PC-3 (cell line): ENCODE measurements around the gene NKAIN2. TPM values are rescaled to one million over a fixed set of nuclear protein-coding genes. Genes with fewer than 3 reads are reported as not detected.
"Not testable (repeated sequence)": the region's sequence is repeated elsewhere in the genome, so short reads cannot be mapped to it uniquely, and the experiment has no call there.

ENCODE experiments used
- ATAC-seq: fragments of 200-7000 bp; cut with Tn5 transposase; 2 replicates; pipeline ENCODE4 v1.9.1; 2020; ENCODE audit warnings: mild to moderate bottlenecking, moderate library complexity
- BruUV-seq: library from RNA; stranded (reverse); fragments of 400-500 nt; replicated peaks from 2 replicates; lab custom pipeline; 2021; lab: Mats Ljungman, UMichigan
- CTCF ChIA-PET: fragments of 300-600 bp; sonication (Branson Sonifier 250); formaldehyde crosslinking; loops from one replicate; lab custom pipeline; 2022; ENCODE audit warnings: antibody characterized with exemption; lab: Charles Lee
- POLR2A ChIA-PET: fragments of 300-600 bp; sonication (Branson Sonifier 250); formaldehyde crosslinking; loops from one replicate; lab custom pipeline; 2022; ENCODE audit warnings: antibody characterized with exemption; ENCODE audit not compliant: unreplicated experiment; lab: Charles Lee
- DNase-seq: peaks from one replicate; pipeline ENCODE4 v3.0.0-alpha.2; 2015
- H2AFZ ChIP-seq: fragments of 300-600 bp; sonication (generic); 2 replicates; pipeline ENCODE4 v1.6.0; 2016; ENCODE audit warnings: antibody characterized with exemption, low read length
- H3F3A ChIP-seq: fragments of 300-600 bp; sonication (generic); one replicate; pipeline ENCODE4 v1.6.0; 2017; ENCODE audit warnings: antibody characterized with exemption, low read length, control low read depth, mild to moderate bottlenecking; ENCODE audit not compliant: unreplicated experiment
- H3K27ac ChIP-seq: fragments of 300-600 bp; sonication (generic); 2 replicates; pipeline ENCODE4 v1.5.1; 2016; ENCODE audit warnings: mild to moderate bottlenecking, low read length
- H3K27me3 ChIP-seq: fragments of 300-600 bp; sonication (generic); 2 replicates; pipeline ENCODE4 v1.6.1; 2016; ENCODE audit warnings: low read length, mixed read lengths
- H3K36me3 ChIP-seq: fragments of 300-600 bp; sonication (generic); 2 replicates; pipeline ENCODE4 v1.6.1; 2016; ENCODE audit warnings: low read depth, mixed run types, low read length, mixed read lengths
- H3K4me1 ChIP-seq: fragments of 300-600 bp; sonication (generic); 2 replicates; pipeline ENCODE4 v1.5.1; 2016; ENCODE audit warnings: low read length; ENCODE audit not compliant: insufficient read depth
- H3K4me2 ChIP-seq: fragments of 300-600 bp; sonication (generic); 2 replicates; pipeline ENCODE4 v1.6.0; 2016; ENCODE audit warnings: low read length
- H3K4me3 ChIP-seq: fragments of 300-600 bp; sonication (generic); 2 replicates; pipeline ENCODE4 v1.5.1; 2016; ENCODE audit warnings: mild to moderate bottlenecking, low read length, mixed read lengths
- H3K79me2 ChIP-seq: fragments of 300-600 bp; sonication (generic); 2 replicates; pipeline ENCODE4 v1.6.1; 2017; ENCODE audit warnings: low read length, mixed read lengths
- H3K9ac ChIP-seq: fragments of 300-600 bp; sonication (generic); 2 replicates; pipeline ENCODE4 v1.6.0; 2016; ENCODE audit warnings: mild to moderate bottlenecking, low read length
- H3K9me2 ChIP-seq: fragments of 300-600 bp; sonication (generic); replicated peaks from 2 replicates; pipeline ENCODE4 v1.6.1; 2016; ENCODE audit warnings: mixed run types, low read length, mixed read lengths
- H3K9me3 ChIP-seq: fragments of 300-600 bp; sonication (generic); 2 replicates; pipeline ENCODE4 v1.6.1; 2016; ENCODE audit warnings: low read length, mixed read lengths
- H4K20me1 ChIP-seq: fragments of 300-600 bp; sonication (generic); 2 replicates; pipeline ENCODE4 v1.6.1; 2016; ENCODE audit warnings: low read length, mixed read lengths
- CTCF ChIP-seq: fragments of 300-600 bp; sonication (generic); conservative IDR thresholded peaks from 2 replicates; pipeline ENCODE4 v1.5.1; 2017; ENCODE audit warnings: antibody characterized with exemption, low read depth, mild to moderate bottlenecking, low read length
- EZH2 ChIP-seq: fragments of 300-600 bp; sonication (generic); IDR thresholded peaks from one replicate; pipeline ENCODE4 v1.6.1; 2017; ENCODE audit warnings: antibody characterized with exemption, mild to moderate bottlenecking, low read length; ENCODE audit not compliant: unreplicated experiment
- EZH2phosphoT487 ChIP-seq: fragments of 300-600 bp; sonication (generic); IDR thresholded peaks from 2 replicates; pipeline ENCODE4 v1.6.1; 2018; ENCODE audit warnings: mild to moderate bottlenecking, antibody characterized with exemption, low read length, borderline replicate concordance
- intact Hi-C: fragments of 100-400 bp; cut with micrococcal nuclease; formaldehyde crosslinking; loops from 2 replicates; pipeline ENCODE4 v1.9.0; 2023
- total RNA-seq: library from RNA; depleted of rRNA; stranded (reverse); fragments of >200 nt; gene quantifications from 2 replicates; pipeline ENCODE4 v1.2.3, GENCODE V29; 2014

The NKAIN2 gene
- total RNA-seq, 1 experiment from 2014 or later: not detected

- DNase-seq (no peak), ATAC-seq (no peak)
- Histone ChIP-seq H3K9me3 (no peaks in the 10 kb centered on the region), H3K4me2 (no peak overlapping the region), H3K36me3 (no peaks in the 10 kb centered on the region), H3K9me2 (no peaks in the 10 kb centered on the region), H2AFZ (no peak overlapping the region), H3K79me2 (no peaks in the 10 kb centered on the region), H3K4me1 (no peaks in the 10 kb centered on the region), H4K20me1 (no peaks in the 10 kb centered on the region), H3K27me3 (no peaks in the 10 kb centered on the region), H3K9ac (no peak overlapping the region), H3F3A (no peaks in the 10 kb centered on the region), H3K27ac (no peak overlapping the region), H3K4me3 (no peak overlapping the region)
- POLR2A ChIA-PET: no interaction called here
- CTCF ChIA-PET: no interaction called here
- no TSS peak for BruUV-seq
- no peak for TF ChIP-seq EZH2
- no peak for TF ChIP-seq CTCF
- no peak for TF ChIP-seq EZH2phosphoT487
- intact Hi-C loops: no loop called here
Measured at GRCh38 chr6:124400261-124400999, 596.8 kb downstream of the NKAIN2 start.

- POLR2A ChIA-PET: not testable (repeated sequence)
Measured at GRCh38 chr6:124410425-124410824, 606.8 kb downstream of the NKAIN2 start.

GRCh38 chr6:124412657-124413056 is 609.0 kb downstream of the NKAIN2 start:
- H3K9me2 ChIP-seq, ATAC-seq, H3K4me3 ChIP-seq, POLR2A ChIA-PET, H3K36me3 ChIP-seq, H3F3A ChIP-seq, DNase-seq, H3K9ac ChIP-seq, H4K20me1 ChIP-seq, H3K79me2 ChIP-seq, intact Hi-C loops, BruUV-seq, CTCF ChIA-PET, H3K27ac ChIP-seq, H3K9me3 ChIP-seq, H3K4me2 ChIP-seq, H2AFZ ChIP-seq, H3K27me3 ChIP-seq, H3K4me1 ChIP-seq: not testable (repeated sequence)

More at GRCh38 chr6:124410425-124410824, 606.8 kb downstream of the NKAIN2 start:
- H3K79me2 ChIP-seq, intact Hi-C loops, H3K4me3 ChIP-seq, H3K4me2 ChIP-seq, H3K9me2 ChIP-seq, DNase-seq, H3K36me3 ChIP-seq, H3K4me1 ChIP-seq, H3K27me3 ChIP-seq, H3K9ac ChIP-seq, H3F3A ChIP-seq, BruUV-seq, H4K20me1 ChIP-seq, H3K9me3 ChIP-seq, CTCF ChIA-PET, H2AFZ ChIP-seq, ATAC-seq, H3K27ac ChIP-seq: not testable (repeated sequence)
